Tongue (tissue), 3 donors: ENCODE measurements around the gene SUSD4. TPM values are rescaled to one million over a fixed set of nuclear protein-coding genes. Genes with fewer than 3 reads are reported as not detected.

Experiments
- DNase-seq: peaks from one replicate; pipeline ENCODE4 v3.0.0-alpha.2; 2015
- small RNA-seq: library from RNA; depleted of rRNA; stranded (forward); fragments of <200 nt; gene quantifications from one replicate; pipeline ENCODE3, GENCODE V24; 2014; ENCODE audit warnings: low replicate concordance
- total RNA-seq: library from RNA; depleted of rRNA; stranded (reverse); fragments of >200 nt; gene quantifications from one replicate; pipeline ENCODE4 v1.2.3, GENCODE V29; 2014

Gene SUSD4
- total RNA-seq, 1 donor from 2014 or later = 28.9 TPM

GRCh38 chr1:223180731-223181321 lies 183.2 kb downstream of the SUSD4 start:
- peak; percentile 41 for DNase-seq

GRCh38 chr1:223179786-223180185 lies 184.2 kb downstream of the SUSD4 start:
- no peak for DNase-seq

DNA sequence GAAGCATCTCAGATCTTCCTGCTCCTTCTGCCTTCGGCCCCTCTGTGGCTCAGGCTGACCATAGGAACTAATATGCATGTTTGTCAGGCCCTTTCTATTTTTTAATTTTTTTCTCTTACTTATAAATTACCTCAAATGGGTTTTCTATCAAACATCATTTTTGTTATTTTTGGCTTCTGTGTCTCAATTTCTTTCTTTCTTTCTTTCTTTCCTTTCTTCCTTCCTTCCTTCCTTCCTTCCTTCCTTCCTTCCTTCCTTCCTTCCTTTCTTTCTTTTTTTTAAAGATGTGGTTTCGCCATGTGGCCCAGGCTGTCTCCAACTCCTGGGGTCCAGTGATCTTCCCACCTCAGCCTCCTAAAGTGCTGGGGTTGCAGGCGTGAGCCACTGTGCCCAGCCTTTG lies 184.7 kb downstream of the SUSD4 start:
- DNase-seq = no peak

DNA sequence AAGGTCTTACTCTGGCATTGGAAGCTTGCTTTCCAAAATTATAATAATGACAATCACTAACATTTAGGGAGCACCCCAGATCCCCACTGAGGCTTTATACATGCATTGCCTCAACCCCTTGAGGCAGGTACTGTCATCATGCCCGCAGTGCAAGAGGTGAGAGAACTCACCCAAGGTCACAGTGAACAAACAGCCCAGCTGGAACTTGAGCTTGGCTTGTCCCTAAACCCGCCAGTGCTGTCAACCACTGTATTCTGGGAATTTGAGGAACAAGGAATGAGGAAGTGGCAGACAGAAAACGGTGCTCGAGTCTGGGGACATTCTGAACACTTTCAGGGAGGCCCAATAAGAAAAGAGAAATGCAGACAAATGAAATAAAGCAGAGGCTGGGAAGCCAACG lies 186.3 kb downstream of the SUSD4 start:
- DNase-seq = no peak

- no peak for DNase-seq
These were observed 187.5 kb downstream of the SUSD4 start for GRCh38 chr1:223176437-223176836.

DNA sequence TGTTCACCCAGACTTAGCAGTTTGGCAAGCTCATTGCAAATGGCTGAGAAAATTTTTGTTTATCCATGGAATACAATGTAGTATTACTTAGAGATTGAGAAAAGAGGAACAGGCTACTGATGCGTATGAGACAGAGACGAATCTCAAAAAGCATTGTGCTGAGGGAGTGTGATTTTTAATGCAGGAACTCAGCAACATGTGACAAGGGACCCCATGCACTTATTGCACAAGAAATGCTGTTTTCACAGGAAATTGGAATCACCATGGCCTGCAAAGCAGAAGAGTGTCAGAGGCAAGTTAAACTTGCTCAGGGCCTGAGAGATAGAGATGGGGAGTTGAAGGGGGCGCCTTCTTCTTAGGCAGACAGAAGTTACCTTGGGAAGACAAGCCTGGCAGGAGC lies 188.3 kb downstream of the SUSD4 start:
- no peak for DNase-seq

- no peak for DNase-seq
These were observed 188.9 kb downstream of the SUSD4 start for GRCh38 chr1:223175032-223175431.

Small RNA genes within 50 kb of the gene (small RNA-seq; reads per million reads assigned to genes)
- not detected for gene RNU4-57P

Other genes with a start within 250 kb of the SUSD4 start
- 5.9 TPM for gene TLR5, start 220.9 kb downstream of the SUSD4 start, total RNA-seq
- not detected for gene CCDC185, start 29.2 kb upstream of the SUSD4 start, total RNA-seq